DMS 273 (cell line): ENCODE results near the gene RBM3.

ENCODE experiments used
- DNase-seq: peaks from one replicate; lab custom pipeline; 2025; ENCODE audit not compliant: unreplicated experiment; lab: John Stamatoyannopoulos, UW

RBM3 gene

DNA sequence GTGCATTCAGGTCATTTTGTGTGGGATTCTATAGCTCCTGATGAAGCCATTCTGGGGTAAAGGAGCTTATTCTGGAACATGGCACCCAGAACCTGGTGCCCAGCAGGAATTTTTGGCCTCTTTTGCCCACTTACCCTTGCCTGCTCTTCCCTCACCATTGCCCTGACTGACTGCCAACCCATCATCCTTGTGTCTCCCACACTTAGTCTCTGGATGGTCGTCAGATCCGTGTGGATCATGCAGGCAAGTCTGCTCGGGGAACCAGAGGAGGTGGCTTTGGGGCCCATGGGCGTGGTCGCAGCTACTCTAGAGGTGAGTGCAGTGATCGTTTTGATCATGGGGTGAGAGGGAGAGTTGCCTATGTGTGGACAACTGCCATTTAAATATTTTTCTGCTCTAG is 1.8 kb downstream of the RBM3 start:
- DNase-seq: no peak

DNA sequence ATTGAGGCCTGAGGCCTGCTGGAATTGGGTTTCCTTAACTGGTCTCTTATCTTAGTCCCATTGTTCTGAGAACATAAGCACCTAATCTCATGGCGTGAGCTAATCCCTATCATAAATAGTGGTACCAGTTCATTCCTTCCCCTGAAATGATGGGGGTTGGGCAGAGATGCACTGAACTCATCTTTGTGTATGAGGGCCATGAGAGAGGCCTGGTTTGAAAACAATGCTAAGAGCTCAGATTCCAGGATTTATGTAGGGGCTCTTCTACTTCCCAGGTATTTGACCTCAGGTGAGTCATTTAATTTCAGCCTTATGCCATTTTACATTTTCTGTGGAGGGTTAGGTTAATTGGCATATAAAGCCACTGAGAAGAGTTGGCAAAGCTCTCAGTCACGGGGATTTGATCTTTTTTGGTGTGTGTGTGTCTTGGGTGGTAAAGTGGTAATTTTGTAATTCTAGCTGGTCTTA is 4.4 kb downstream of the RBM3 start:
- peak; percentile 43 for DNase-seq

DNA sequence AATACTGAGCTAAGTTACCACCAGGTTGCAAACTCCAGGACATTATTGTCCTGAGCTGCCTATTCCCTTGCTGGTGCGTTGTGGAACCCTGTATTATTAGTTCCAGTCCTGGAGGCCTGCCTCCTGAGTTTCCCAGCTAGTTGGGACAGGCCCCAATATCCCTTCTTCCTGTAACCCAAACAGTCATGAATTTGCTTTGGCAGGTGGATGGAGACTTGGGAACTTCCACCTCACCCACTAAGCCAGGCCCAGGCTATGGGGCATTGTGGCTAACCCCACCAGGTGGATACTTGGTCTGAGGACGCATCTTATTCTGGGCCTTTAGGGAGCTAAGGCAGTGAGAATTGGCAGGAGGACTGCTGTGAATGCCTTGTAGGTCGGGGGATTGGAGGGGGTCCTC is 5.0 kb downstream of the RBM3 start:
- peak; percentile 45 for DNase-seq

DNA sequence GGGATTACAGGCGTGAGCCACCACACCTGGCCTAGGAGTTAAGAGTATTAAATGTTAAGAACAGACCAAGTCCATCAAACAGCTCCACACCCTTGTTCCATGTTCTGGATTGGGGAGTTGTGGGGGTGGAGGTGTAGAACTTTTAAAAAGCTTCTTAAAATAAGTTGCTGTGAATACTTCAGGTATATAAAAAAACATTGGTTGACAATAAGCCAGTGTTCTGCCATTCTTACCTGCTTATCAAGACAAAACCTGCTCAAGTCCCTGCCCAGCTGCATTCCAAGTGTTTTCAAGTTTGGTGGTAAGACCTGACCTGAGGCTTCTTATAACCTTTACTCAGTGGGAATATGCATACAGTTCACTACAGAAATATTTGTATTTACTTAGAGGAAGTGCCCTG is 6.4 kb downstream of the RBM3 start:
- no peak for DNase-seq

DNA sequence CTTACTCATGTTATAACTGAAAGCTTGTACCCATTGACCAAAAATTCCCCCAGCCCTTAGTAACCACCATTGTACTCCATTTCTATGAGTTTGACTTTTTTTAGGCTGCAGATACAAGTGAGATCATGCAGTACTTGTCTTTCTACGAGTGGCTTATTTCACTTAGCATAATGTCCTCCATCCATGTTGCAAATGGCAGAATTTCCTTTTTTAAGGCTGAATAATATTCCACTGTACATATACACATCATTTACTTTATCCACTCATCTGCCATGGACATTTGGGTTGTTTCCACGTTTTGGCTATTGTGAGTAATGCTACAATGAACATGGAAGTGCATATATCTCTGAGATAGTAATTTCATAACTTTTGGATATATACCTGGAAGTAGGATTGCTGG is 10.4 kb downstream of the RBM3 start:
- no peak for DNase-seq

DNA sequence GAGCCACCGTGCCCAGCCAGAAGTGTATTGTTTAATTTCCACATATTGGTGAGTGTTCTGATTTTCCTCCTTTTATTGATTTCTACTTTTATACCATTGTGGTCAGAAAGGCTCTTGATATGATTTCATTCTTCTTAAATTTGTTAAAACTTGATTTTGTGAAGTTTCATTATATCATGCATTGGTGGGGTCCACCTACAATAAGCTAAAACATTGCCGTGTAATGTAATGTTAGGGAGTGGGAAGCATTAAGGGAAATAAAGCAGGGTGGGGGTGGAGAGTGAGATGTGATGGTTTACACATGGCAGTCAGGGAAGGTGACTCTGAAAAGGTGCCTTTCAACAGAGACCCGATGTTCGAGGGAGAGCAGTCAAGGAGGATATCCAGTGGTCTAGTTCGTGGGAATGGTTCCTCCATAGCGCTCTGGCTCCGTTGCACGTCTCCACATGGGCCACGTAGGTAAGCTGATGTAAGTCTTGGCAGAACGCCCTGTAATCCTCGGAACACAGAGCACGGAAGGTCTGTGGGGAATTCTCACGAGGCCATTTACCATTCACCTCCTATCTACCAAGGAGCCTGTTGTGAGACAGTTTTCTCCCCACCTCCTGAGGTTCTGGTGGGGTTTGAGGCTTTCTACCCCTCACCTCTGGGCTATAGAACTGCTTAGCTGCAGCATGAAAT is 15.3 kb downstream of the RBM3 start:
- DNase-seq: peak; percentile 66

DNA sequence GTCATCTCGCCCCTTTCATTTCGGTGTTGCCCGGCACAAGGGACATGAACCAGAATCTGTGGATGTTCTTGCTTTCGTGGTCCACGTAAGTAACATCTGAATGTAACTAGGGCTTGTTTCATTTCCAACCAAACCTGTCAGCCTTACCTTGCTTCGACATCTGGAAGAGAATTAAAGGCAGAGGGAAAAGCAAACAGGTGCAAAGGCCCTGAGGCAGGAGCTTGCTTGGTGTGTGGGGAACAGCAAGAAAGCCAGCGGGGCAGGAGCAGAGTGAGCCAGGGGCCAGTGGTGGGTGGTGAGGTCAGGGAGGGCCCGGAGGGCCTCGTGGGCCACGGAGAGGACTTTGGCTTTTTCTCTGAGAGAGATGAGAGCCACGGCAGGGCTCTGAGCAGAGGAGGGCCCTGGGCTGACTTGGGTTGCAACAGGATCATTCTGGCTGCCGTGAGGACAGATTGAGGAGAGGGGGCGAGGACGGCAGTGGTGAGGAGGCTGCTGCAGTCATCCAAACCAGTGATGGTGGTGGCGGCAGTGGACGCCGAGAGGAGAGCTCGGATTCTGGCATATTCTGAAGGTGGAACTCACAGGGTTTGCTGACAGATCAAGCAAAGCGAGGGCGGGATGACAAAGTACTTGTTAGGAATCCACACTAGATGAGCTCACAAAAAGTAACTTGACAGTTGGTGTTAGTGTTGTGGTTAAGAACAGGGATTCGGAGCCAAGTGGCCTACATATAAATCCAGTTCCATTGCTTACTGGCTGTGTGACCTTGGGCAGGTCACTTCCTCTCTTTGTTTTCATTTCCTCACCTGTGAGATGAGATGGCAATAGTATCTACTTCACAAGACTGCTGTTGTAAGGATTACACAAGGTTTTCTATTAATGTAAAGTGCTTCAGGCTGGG is 16.2 kb downstream of the RBM3 start:
- DNase-seq: no peak

DNA sequence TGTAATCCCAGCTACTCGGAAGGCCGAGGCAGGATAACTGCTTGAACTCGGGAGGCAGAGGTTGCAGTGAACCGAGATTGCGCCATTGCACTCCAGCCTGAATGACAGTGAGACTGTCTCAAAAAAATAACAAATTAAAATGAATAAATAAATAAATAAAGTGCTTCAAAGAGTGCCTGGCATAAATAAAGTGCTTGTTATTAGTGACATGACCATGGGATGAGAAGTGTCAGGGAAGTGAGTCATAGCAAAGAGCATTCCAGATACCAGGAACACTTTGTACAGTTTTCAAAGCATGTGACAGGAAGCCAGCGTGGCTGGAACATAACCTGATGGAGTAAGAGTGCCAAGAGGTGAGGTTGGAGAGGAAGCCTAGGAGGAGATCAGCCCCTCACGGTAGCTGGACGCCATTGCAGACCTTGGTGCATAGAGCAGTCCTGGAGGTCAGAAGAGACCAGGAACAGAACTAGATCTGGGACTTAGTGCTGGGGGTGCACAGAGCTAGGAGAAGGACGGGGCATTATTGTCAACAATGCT is 17.0 kb downstream of the RBM3 start:
- DNase-seq: no peak

DNA sequence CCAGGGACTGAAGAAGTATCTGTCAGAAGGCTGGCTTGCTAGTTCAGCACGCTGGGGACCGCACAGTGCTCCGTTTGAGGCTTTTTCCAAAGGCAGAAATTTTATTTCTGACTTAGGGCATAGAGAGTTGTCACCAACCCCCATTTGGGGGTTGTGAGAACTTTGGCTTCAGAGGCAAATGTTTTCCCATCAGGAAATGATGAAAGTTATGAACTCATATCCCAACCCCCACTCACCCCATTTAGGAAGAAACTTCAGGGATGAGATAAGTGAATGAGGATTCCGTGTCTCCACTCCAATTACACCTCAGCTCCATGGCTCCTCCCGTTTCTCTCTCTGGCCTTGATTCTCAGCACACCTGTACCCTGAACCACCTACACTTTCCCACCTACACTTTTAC is 18.7 kb downstream of the RBM3 start:
- DNase-seq: no peak

DNA sequence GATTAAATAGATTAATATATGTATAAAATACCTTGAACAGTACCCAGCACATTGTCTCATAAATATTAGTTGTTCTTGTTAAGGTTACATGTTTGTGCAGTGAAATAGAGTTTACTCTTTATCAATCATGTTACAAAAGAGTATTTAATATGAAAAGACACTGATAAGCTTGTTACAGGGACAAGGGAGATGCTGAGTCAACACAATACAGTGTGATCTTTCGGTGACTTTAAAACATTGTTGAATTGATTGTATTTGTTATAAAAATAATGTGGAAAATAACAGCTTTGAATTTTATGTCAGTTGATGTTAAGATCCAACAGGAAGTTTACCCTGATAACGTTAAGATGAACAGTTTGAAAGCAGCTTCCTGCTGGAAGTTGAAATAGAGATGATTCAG is 21.6 kb downstream of the RBM3 start:
- DNase-seq: no peak

DNA sequence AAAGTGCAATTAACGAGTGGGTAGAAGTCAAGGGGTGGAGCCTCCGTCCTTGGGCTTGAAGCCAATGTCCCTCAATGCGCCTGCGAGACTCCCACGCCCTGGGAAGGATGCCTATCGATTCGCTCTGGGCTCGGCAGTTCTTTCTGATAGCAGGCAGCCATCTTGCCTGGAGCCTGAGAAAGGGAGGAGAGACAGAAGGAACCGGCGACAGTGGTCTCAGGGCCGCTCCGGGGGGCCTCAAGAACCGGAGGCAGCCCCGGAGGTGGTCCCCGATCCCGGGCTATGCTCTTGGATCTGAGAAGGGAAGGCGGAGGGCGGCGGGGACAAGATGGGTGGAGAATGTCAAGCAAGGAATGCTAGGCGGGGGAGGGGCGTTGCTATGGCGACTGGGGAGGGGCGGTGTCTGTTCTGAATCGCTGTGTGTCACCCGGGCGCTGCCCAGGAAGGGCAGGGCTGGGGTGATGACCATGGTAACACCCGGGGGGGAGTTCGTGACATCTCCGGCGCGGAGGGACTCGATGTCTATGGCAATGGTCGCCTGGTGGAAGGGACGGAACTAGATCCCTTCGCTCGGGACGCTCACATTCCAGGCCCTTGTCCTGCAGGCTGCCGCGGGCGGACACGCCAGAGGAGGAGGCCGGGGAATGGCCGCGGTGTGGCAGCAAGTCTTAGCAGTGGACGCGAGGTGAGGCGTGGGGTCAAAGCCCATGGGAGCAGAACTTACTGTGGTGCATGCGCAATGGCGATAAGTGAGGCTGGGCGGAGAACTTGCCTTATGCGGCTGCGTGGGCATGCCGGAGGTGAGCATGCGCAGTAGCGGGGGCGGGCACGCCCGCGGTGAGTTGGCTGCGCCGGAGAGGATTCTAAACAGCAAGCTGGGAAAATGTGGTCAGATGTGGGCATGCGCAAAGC is 23.3 kb downstream of the RBM3 start, which contains the start of gene WDR13:
TSS of gene WDR13 (plus strand) at position 140 of the 912 bp plus-strand sequence. CDS start at position 645, 505 bp downstream.
- peak; percentile 95 for DNase-seq

DNA sequence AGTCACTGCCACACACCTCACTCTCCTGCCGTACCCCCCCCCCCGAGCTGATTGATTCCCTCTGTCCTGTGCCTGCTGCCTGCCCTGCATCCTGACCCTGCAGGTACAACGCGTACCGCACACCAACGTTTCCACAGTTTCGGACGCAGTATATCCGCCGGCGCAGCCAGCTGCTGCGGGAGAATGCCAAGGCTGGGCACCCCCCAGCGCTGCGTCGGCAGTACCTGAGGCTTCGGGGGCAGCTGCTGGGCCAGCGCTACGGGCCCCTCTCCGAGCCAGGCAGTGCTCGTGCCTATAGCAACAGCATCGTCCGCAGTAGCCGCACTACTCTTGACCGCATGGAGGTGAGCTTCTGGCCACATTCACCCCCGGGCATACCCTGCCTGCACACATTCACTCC is 24.3 kb downstream of the RBM3 start:
- DNase-seq: no peak

DNA sequence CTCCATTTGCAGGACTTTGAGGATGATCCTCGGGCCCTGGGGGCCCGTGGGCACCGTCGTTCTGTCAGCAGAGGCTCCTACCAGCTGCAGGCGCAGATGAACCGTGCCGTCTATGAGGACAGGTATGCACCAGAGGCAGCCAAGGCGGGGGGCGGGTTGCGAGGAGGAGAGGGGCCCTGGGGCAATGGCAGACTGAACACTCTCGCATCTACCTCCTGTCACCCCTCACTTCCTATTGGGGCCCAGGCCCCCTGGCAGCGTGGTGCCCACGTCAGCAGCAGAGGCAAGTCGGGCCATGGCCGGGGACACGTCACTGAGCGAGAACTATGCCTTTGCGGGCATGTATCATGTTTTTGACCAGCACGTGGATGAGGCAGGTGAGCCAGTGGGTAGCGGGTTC is 25.1 kb downstream of the RBM3 start:
- no peak for DNase-seq

DNA sequence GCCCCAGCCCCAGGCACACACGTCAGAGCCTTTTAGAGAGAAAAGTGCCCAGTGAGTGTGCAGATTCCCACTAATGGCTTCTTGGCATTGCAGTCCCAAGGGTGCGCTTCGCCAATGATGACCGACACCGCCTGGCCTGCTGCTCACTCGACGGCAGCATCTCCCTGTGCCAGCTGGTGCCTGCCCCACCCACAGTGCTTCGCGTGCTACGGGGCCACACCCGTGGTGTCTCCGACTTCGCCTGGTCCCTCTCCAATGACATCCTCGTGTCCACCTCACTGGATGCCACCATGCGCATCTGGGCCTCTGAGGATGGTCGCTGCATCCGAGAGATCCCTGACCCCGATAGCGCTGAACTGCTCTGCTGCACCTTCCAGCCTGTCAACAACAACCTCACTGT is 25.9 kb downstream of the RBM3 start:
- DNase-seq: no peak

DNA sequence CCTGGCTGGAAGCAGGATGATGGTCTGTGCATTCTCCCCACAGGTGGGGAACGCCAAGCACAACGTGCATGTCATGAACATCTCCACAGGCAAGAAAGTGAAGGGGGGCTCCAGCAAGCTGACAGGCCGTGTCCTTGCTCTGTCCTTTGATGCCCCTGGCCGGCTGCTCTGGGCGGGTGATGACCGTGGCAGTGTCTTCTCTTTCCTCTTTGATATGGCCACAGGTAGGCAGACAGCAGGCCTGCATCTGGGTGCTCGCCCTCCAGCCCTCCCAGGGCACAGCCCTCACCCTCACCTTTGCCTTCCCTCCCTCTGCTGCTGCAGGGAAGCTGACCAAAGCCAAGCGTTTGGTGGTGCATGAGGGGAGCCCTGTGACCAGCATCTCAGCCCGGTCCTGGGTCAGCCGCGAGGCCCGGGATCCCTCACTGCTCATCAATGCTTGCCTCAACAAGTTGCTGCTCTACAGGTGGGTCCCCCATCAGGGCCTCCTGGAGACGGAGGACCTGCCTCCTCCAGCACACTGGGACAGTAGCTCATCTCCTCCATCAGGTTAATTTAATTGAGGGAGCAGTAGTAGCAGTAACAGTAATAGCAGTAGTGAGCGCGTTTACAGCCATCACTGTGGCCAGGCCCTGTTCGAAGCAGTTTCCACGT is 27.6 kb downstream of the RBM3 start:
- no peak for DNase-seq

DNA sequence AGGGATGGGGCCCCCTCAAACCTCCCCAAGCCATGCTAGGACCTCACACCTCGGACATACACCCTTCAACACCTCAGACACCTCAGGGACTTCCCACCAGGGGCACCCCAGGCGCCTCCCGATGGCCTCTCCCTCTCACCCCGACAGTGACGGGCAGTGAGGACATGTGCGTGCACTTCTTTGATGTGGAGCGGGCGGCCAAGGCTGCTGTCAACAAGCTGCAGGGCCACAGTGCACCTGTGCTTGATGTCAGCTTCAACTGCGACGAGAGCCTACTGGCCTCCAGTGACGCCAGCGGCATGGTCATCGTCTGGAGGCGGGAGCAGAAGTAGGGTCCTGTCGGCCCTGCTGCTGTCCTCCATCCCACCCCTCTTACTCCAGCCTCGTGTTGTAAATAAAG is 30.4 kb downstream of the RBM3 start:
- no peak for DNase-seq

DNA sequence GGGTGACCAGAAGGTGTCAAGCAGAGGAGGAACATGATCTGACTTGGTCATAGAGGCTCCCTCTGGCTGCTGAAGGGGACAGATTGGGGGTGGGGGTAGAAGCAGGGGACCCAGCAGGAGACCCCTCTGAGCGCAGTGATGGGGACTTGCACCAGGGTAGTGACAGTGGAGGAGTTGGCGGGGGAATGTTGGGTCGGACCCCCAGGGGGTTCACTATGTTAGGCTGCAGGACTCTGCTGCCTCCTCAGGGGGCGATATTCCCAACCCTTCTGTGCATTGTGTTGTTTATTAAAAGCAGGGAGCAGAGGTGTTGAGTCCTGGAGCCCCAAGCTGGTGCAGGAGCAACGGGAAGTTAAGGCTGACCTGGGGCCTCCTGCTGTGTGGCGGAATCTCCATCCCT is 31.8 kb downstream of the RBM3 start:
- DNase-seq: no peak

DNA sequence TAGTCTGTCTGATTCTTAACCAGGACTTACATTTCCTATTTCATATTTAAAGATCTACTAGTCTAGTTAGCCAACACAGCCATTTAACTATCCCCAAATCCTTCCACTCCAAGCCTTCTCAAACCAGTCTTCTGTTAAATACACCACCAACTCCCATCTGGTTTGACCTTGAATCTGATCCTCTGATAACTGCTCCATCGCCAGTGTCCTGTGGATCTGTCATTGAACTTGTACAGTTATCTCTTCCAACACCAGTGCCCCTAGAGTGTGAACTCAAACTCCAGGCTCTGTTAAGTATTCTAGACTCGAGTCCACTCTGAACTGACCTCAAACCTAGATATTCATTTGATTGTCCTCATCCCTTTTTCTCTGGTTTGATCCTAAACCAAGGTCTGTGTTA is 37.4 kb downstream of the RBM3 start:
- DNase-seq: no peak

DNA sequence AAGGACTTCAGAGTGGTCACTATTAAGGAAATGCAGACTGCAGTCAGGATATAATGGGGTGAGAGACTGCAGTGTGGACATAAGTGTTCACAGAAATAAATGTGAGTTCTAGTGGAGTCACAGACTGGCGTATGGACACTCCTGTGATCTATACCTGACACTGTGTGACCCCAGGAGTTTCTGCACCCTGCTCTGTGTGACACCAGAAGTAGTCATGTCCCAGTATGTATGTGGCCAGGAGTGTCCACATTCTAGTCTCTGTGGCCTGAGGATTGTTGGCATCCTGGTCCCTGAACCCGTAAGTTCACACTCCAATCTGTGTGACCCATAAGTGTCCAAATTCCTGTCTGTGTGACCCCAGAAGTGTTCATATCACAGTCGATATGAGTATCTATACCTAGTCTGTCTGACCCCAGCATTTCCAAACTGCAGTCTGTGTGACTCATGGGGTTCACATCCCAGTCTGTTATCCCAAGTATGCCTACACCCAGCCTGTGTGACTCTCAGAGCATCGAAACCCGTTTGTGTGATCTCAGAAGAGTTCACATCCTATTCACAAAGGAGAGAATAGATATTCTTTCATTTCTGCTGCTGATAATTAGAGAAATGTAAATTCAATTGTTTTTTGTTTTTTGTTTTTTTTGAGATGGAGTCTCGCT is 39.3 kb downstream of the RBM3 start:
- no peak for DNase-seq

DNA sequence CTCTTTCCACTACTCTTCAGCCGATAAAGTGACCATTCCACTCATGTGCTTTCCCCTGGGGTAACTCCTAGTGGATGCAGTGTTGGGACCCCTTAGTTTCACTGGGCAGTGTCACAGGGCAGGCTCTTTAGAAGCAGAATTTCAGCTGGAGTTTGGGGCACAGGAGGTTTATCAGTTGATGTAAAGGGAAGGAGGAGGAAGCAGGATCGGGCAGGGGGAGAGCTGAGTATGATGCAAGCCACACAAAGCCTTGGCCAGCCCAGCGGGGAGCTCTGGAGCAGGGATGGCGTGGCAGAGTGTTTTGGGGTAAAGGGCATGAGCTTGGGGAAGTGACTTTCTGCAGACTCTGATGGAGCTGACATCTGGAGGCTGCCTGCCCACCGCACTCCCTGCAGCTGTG is 42.3 kb downstream of the RBM3 start:
- DNase-seq: no peak
